ENCODE measurements around the gene WNT5A. TPM values are rescaled to one million over a fixed set of nuclear protein-coding genes. Genes with fewer than 3 reads are reported as not detected.
A peak's percentile ranks its signal among the peaks of the same experiment; 100 is the strongest.
"Not testable (repeated sequence)": the region's sequence is repeated elsewhere in the genome, so short reads cannot be mapped to it uniquely, and the experiment has no call there.

The WNT5A gene
- total and polyA plus RNA-seq, 2 experiments from 2014 or later, result 18.4 to 113 TPM

- H3K4me3 ChIP-seq, result no peak overlapping the region
- no peaks in the 10 kb centered on the region for H3K36me3 ChIP-seq
- H3K9me3 ChIP-seq (ENCODE audit: low read depth), result no peaks in the 10 kb centered on the region
- TF ChIP-seq, protein P1, sequence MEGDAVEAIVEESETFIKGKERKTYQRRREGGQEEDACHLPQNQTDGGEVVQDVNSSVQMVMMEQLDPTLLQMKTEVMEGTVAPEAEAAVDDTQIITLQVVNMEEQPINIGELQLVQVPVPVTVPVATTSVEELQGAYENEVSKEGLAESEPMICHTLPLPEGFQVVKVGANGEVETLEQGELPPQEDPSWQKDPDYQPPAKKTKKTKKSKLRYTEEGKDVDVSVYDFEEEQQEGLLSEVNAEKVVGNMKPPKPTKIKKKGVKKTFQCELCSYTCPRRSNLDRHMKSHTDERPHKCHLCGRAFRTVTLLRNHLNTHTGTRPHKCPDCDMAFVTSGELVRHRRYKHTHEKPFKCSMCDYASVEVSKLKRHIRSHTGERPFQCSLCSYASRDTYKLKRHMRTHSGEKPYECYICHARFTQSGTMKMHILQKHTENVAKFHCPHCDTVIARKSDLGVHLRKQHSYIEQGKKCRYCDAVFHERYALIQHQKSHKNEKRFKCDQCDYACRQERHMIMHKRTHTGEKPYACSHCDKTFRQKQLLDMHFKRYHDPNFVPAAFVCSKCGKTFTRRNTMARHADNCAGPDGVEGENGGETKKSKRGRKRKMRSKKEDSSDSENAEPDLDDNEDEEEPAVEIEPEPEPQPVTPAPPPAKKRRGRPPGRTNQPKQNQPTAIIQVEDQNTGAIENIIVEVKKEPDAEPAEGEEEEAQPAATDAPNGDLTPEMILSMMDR (IDR thresholded peaks at IDR 0.05; ENCODE audit: low read depth, low read length), result no peak
- DNase-seq (ENCODE audit: low read depth in 1 of 2, low spot score in 1 of 2), result no peak
- no peaks in the 10 kb centered on the region for H3K27me3 ChIP-seq
- no peak overlapping the region for H3K27ac ChIP-seq
- H3K4me1 ChIP-seq (ENCODE audit: low read depth), result no peaks in the 10 kb centered on the region
These were observed 18.7 kb upstream of the WNT5A start for GRCh38 chr3:55505776-55506175.

- DNase-seq (ENCODE audit: low read depth in 1 of 2, low spot score in 1 of 2), result peak; percentile 23 to 49
- H3K36me3 ChIP-seq; H3K27me3 ChIP-seq; H3K9me3 ChIP-seq (ENCODE audit: low read depth); H3K4me1 ChIP-seq (ENCODE audit: low read depth); H3K4me3 ChIP-seq; H3K27ac ChIP-seq: not testable (repeated sequence)
- TF ChIP-seq, protein P1 (IDR thresholded peaks at IDR 0.05; ENCODE audit: low read depth, low read length), result peak; percentile 26
These were observed 18.0 kb upstream of the WNT5A start for GRCh38 chr3:55505102-55505501.

- Histone ChIP-seq H3K27me3 (no peaks in the 10 kb centered on the region), H3K4me3 (no peak overlapping the region), H3K4me1 (ENCODE audit: low read depth) (no peaks in the 10 kb centered on the region), H3K27ac (no peak overlapping the region), H3K36me3 (no peaks in the 10 kb centered on the region), H3K9me3 (ENCODE audit: low read depth) (no peaks in the 10 kb centered on the region)
- TF ChIP-seq, protein P1 (IDR thresholded peaks at IDR 0.05; ENCODE audit: low read depth, low read length), result no peak
- peak in 1 of 2 donors; percentile 5 for DNase-seq (ENCODE audit: low read depth in 1 of 2, low spot score in 1 of 2)
These were observed 14.8 kb upstream of the WNT5A start for GRCh38 chr3:55501905-55502304.

DNA sequence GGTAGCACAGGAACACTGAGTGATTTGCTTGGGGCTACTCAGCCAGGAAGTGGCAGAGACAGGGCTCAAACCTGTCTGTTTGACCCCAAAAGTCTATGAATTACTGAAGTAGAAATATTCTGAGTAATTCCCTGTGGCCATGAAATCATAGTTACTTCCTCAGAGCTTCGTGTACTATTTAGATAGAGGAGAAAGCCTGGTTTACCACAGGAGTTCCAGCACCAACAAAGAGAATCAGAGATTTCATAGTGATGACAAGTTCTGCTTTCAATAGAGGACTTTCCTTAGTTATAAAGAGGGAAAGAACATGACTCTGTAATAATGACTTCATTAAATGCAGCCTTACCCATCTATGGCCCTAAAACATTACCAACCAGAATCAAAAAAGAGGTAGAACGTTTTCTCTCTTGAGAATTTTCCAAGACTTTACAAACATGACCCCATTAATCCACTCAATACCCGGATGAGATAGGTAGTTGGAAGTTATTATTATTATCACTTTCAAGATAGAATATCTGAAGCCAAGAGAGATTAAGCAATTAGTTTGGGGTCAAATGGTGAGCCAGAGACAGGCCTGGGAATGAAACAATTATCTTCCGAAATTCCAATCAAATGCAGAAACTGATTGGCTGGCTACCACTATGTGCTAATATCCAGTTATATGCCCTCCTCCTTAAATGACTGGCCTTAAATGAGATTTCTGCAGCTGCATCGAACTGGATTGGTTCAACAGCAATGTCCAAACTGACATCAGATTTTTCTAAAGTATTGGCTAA lies 13.6 kb upstream of the WNT5A start:
- no peaks in the 10 kb centered on the region for H3K36me3 ChIP-seq
- no peak overlapping the region for H3K4me3 ChIP-seq
- H3K4me1 ChIP-seq (ENCODE audit: low read depth), result no peaks in the 10 kb centered on the region
- no peaks in the 10 kb centered on the region for H3K27me3 ChIP-seq
- TF ChIP-seq, protein P1 (IDR thresholded peaks at IDR 0.05; ENCODE audit: low read depth, low read length), result no peak
- peak in 1 of 2 donors; percentile 55 for DNase-seq (ENCODE audit: low read depth in 1 of 2, low spot score in 1 of 2)
- H3K9me3 ChIP-seq (ENCODE audit: low read depth), result no peaks in the 10 kb centered on the region
- H3K27ac ChIP-seq, result no peak overlapping the region

- Histone ChIP-seq H3K9me3 (ENCODE audit: low read depth) (no peaks in the 10 kb centered on the region), H3K27me3 (no peaks in the 10 kb centered on the region), H3K27ac (no peak overlapping the region), H3K4me1 (ENCODE audit: low read depth) (no peaks in the 10 kb centered on the region), H3K4me3 (no peak overlapping the region), H3K36me3 (no peaks in the 10 kb centered on the region)
- TF ChIP-seq, protein P1 (IDR thresholded peaks at IDR 0.05; ENCODE audit: low read depth, low read length), result no peak
- DNase-seq (ENCODE audit: low read depth in 1 of 2, low spot score in 1 of 2), result no peak
These were observed 11.4 kb upstream of the WNT5A start for GRCh38 chr3:55498520-55498919.

Data from cardiac muscle cell (in vitro differentiated cells and primary cell).